K562 (cell line): ENCODE data around the gene KCTD19. TPM values are rescaled to one million over a fixed set of nuclear protein-coding genes. Genes with fewer than 3 reads are reported as not detected.

Source experiments
- ATAC-seq: fragments of 200-7000 bp; cut with Tn5 transposase; 3 replicates; pipeline ENCODE4 v1.9.1; 2020; ENCODE audit warnings: moderate library complexity
- BruUV-seq: library from RNA; stranded (reverse); fragments of 400-500 nt; replicated peaks from 2 replicates; lab custom pipeline; 2021; lab: Mats Ljungman, UMichigan
- CTCF ChIA-PET: fragments of 300-600 bp; formaldehyde crosslinking; extraction: SDS; loops from one replicate; lab custom pipeline; 2021; ENCODE audit warnings: low intra/inter-chr PET ratio; lab: Yijun Ruan, JAX
- POLR2A ChIA-PET: fragments of 300-600, 350-650 bp; sonication (Branson Sonifier 250); formaldehyde crosslinking; extraction: SDS; loops from one replicate; lab custom pipeline; 2021; ENCODE audit warnings: antibody characterized with exemption, inconsistent platforms; lab: Yijun Ruan, JAX
- DNase-seq, 4 experiments: peaks; one replicate each; pipeline versions ENCODE4 v3.0.0 to v3.0.0-alpha.2; 2011 to 2018; ENCODE audit warnings: low spot score in 3 of 4, mixed read lengths in 3 of 4; ENCODE audit errors: extremely low read depth in 1 of 4
- FAIRE-seq: peaks from 2 replicates; lab custom pipeline; 2011; peaks lifted over from hg19 to GRCh38; lab: Jason Lieb, UNC
- H2AFZ ChIP-seq: 2 replicates; pipeline ENCODE4 v1.6.0; 2011; ENCODE audit warnings: low read depth, low read length, control low read depth, inconsistent platforms
- H3K27ac ChIP-seq: fragments of 200-600 bp; 3 replicates; pipeline ENCODE4 v1.8.0; 2011; ENCODE audit warnings: low read depth, mild to moderate bottlenecking, control low read depth, inconsistent platforms, low read length, moderate library complexity, mixed read lengths; ENCODE audit errors: extremely low read depth
- H3K27me3 ChIP-seq, 2 experiments: fragments of 300-600 bp in 1 of 2; 2 replicates in 1 of 2; 3 replicates in 1 of 2; pipeline versions ENCODE4 v1.6.0 to v1.8.0; 2011; ENCODE audit warnings: inconsistent platforms in 2 of 2, low read length in 2 of 2, mild to moderate bottlenecking in 1 of 2, mixed read lengths in 1 of 2, moderate library complexity in 1 of 2; ENCODE audit not compliant: control insufficient read depth in 2 of 2, insufficient read depth in 2 of 2
- H3K36me3 ChIP-seq: fragments of 300-600 bp; 3 replicates; pipeline ENCODE4 v1.8.0; 2011; ENCODE audit warnings: mild to moderate bottlenecking, low read length, inconsistent platforms; ENCODE audit not compliant: control insufficient read depth, insufficient read depth
- H3K4me1 ChIP-seq, 2 experiments: fragments of 200-600 bp in 1 of 2; replicated peaks in 1 of 2; 2 replicates in 1 of 2; 3 replicates in 1 of 2; pipeline versions ENCODE4 v1.5.1 to v1.8.0; 2011; ENCODE audit warnings: inconsistent platforms in 2 of 2, low read length in 2 of 2, mild to moderate bottlenecking in 1 of 2, mixed read lengths in 1 of 2, moderate library complexity in 1 of 2; ENCODE audit not compliant: control insufficient read depth in 2 of 2, insufficient read depth in 2 of 2
- H3K4me2 ChIP-seq: 2 replicates; pipeline ENCODE4 v1.6.1; 2011; ENCODE audit warnings: low read length, control low read depth, inconsistent platforms, mixed read lengths; ENCODE audit not compliant: insufficient read depth
- H3K4me3 ChIP-seq: fragments of 200-600 bp; sonication (generic), shearing (Covaris generic); 2 replicates; pipeline ENCODE4 v1.5.1; 2016; ENCODE audit warnings: control low read depth, inconsistent platforms
- H3K79me2 ChIP-seq: fragments of 200-600 bp; 3 replicates; pipeline ENCODE4 v1.8.0; 2011; ENCODE audit warnings: low read length, inconsistent platforms; ENCODE audit not compliant: control insufficient read depth, insufficient read depth
- H3K9ac ChIP-seq, 2 experiments: 2 replicates each; pipeline versions ENCODE4 v1.6.0 to v1.6.1; 2011; ENCODE audit warnings: low read depth in 2 of 2, low read length in 2 of 2, control low read depth in 1 of 2, inconsistent platforms in 1 of 2, mild to moderate bottlenecking in 1 of 2, mixed read lengths in 1 of 2; ENCODE audit not compliant: insufficient read depth in 1 of 2
- H3K9me1 ChIP-seq: one replicate; pipeline ENCODE4 v1.6.0; 2011; ENCODE audit warnings: inconsistent platforms, mild to moderate bottlenecking, low read length, moderate library complexity; ENCODE audit not compliant: control insufficient read depth, insufficient read depth
- H3K9me3 ChIP-seq: replicated peaks from 2 replicates; pipeline ENCODE4 v1.5.1; 2011; ENCODE audit warnings: low read depth, low read length, inconsistent platforms; ENCODE audit not compliant: control insufficient read depth, insufficient read depth
- H4K20me1 ChIP-seq: replicated peaks from 2 replicates; pipeline ENCODE4 v1.6.1; 2011; ENCODE audit warnings: low read length, inconsistent platforms, mixed read lengths; ENCODE audit not compliant: control insufficient read depth, insufficient read depth
- ARHGAP35 ChIP-seq: fragments of 450-650 bp; IDR thresholded peaks from 2 replicates; pipeline ENCODE4 v1.6.1; 2018; ENCODE audit not compliant: partially characterized antibody
- ESRRA ChIP-seq: fragments of 450-650 bp; IDR thresholded peaks from 2 replicates; pipeline ENCODE4 v1.6.1; 2014; ENCODE audit warnings: low read depth, mild to moderate bottlenecking, moderate library complexity, borderline replicate concordance
- SLC30A9 ChIP-seq: fragments of 250-450 bp; sonication (Bioruptor Pico); IDR thresholded peaks from 2 replicates; pipeline ENCODE4 v1.8.0; 2022; ENCODE audit warnings: mild to moderate bottlenecking, moderate library complexity
- THRA ChIP-seq: fragments of 450-650 bp; IDR thresholded peaks from 2 replicates; pipeline ENCODE4 v1.6.1; 2017; ENCODE audit warnings: mild to moderate bottlenecking, moderate library complexity
- ZEB2 ChIP-seq: fragments of 450-650 bp; IDR thresholded peaks from 2 replicates; pipeline ENCODE4 v1.6.1; 2016
- WGBS: fragments of 100-300 bp; shearing (Covaris generic); methylation state at CpG from one replicate; pipeline ENCODE4 v1.1.6; 2016; ENCODE audit warnings: low coverage, mixed read lengths; ENCODE audit not compliant: insufficient coverage; ENCODE audit errors: missing lambda C conversion rate; 5-methylcytosine and 5-hydroxymethylcytosine counted together
- in situ Hi-C: fragments of 300-500 bp; cut with MboI; formaldehyde crosslinking; loops from 4 replicates; pipeline ENCODE4 v1.15.0; 2018; ENCODE audit warnings: inconsistent platforms, mixed read lengths
- intact Hi-C: fragments of 100-400 bp; cut with micrococcal nuclease; formaldehyde crosslinking; loops from 2 replicates; pipeline ENCODE4 v1.14.2; 2022
- polyA plus RNA-seq, 8 experiments: library from polyadenylated mRNA; depleted of rRNA in 4 of 8; stranded (reverse) in 5 of 8; unstranded in 3 of 8; fragments of >200 nt; fragmentation: Nextera tagmentation in 2 of 8; fragmentation: Illumina TruSeq in 1 of 8; extraction: Ambion mirVana in 2 of 8; extraction: Trizol in 1 of 8; gene quantifications; 2 replicates each; pipeline versions ENCODE4 v1.2.1 to v1.2.3, GENCODE V29; 2011 to 2014; ENCODE audit warnings: inconsistent platforms in 1 of 8, missing spikeins in 1 of 8
- total RNA-seq, 7 experiments: library from RNA; depleted of rRNA in 6 of 7; stranded (reverse); fragments of >200 nt in 6 of 7; fragmentation: Illumina TruSeq in 2 of 7; extraction: Trizol in 2 of 7; gene quantifications; 2 replicates each; pipeline versions ENCODE4 v1.2.1 to v1.2.3, GENCODE V29; 2011 to 2021; ENCODE audit warnings: low replicate concordance in 1 of 7

Gene KCTD19
- total and polyA plus RNA-seq, 9 of the 15 experiments (the other 6 are each of a cell fraction or from before 2014, with no cell fraction given): 0.03 to 0.91 (median 0.22) TPM; not detected in 2

GRCh38 chr16:67329901-67330300, 3.4 kb upstream of the KCTD19 start (continued):
- TF ChIP-seq THRA: no peak
- TF ChIP-seq, all 486 proteins: peak for 0

GRCh38 chr16:67327743-67328142, 1.2 kb upstream of the KCTD19 start:
- no peak for ATAC-seq
- no peaks in the 10 kb centered on the region for H3K9me1 ChIP-seq
- no peak for TF ChIP-seq SLC30A9 (CRISPR knock-in tag)
- no peak for TF ChIP-seq ZEB2
- no peak for TF ChIP-seq ARHGAP35
- TF ChIP-seq ESRRA: 0 out of 2 replicates have a peak, but pooled peaks have one; percentile 35
- TF ChIP-seq, all 486 proteins: peak for 1
- Histone ChIP-seq H3K4me3 (no peak overlapping the region), H3K4me1 (peaks cover 3 to 14% of the 10 kb centered on the region in 2 experiments; a peak in 3 of 5 replicates), H4K20me1 (no peaks in the 10 kb centered on the region), H3K9ac (no peak overlapping the region), H3K4me2 (no peak overlapping the region), H3K9me3 (no peaks in the 10 kb centered on the region), H2AFZ (0 out of 2 replicates have a peak overlapping the region, but pooled peaks have one; percentile 26), H3K79me2 (no peaks in the 10 kb centered on the region), H3K27me3 (0 out of 5 replicates have a peak, but pooled peaks cover 0 to 2% of the 10 kb centered on the region in 2 experiments), H3K36me3 (no peaks in the 10 kb centered on the region), H3K27ac (no peak overlapping the region; the same call in 2 of the 3 replicates)
- intact Hi-C loops (no loop called here), in situ Hi-C loops (no loop called here)
- ChIA-PET POLR2A (interaction anchor here (0.6 to 1.4 kb wide), 2 partner anchors 50 to 158 kb away, joined by 3 to 4 read pairs; no protein-coding TSS in a partner anchor), CTCF (no interaction called here)
- 45% methylated on average over 3 of the region's 3 CpGs for WGBS
- FAIRE-seq: no peak
- no TSS peak for BruUV-seq
- no peak for DNase-seq
